OCI-LY1 (cell line): ENCODE data around the gene FIBP.

Experiments
- H2AFZ ChIP-seq: fragments of 200-600 bp; sonication (generic), shearing (Covaris generic); 2 replicates; pipeline ENCODE4 v1.6.0; 2014; ENCODE audit warnings: antibody characterized with exemption, mild to moderate bottlenecking, low read length
- H3F3A ChIP-seq: fragments of 200-600 bp; sonication (generic), shearing (Covaris generic); 2 replicates; pipeline ENCODE4 v1.6.0; 2014; ENCODE audit warnings: mild to moderate bottlenecking, antibody characterized with exemption, low read length, moderate library complexity; ENCODE audit not compliant: insufficient read depth
- H3K27ac ChIP-seq: fragments of 200-600 bp; sonication (generic); 2 replicates; pipeline ENCODE4 v1.5.1; 2014; ENCODE audit warnings: low read length, mixed run types, mild to moderate bottlenecking, low read depth; ENCODE audit not compliant: poor library complexity, severe bottlenecking
- H3K27me3 ChIP-seq: fragments of 200-600 bp; sonication (generic); 2 replicates; pipeline ENCODE4 v1.6.0; 2014; ENCODE audit warnings: antibody characterized with exemption, mild to moderate bottlenecking, low read length, moderate library complexity; ENCODE audit not compliant: insufficient read depth
- H3K36me3 ChIP-seq: fragments of 200-600 bp; sonication (generic); 2 replicates; pipeline ENCODE4 v1.6.1; 2014; ENCODE audit warnings: mild to moderate bottlenecking, antibody characterized with exemption, low read length, moderate library complexity, mixed read lengths; ENCODE audit not compliant: insufficient read depth
- H3K4me1 ChIP-seq: fragments of 200-600 bp; sonication (generic); 2 replicates; pipeline ENCODE4 v1.5.1; 2014; ENCODE audit warnings: mild to moderate bottlenecking, low read length, moderate library complexity; ENCODE audit not compliant: insufficient read depth, severe bottlenecking
- H3K4me2 ChIP-seq: fragments of 200-600 bp; sonication (generic), shearing (Covaris generic); 2 replicates; pipeline ENCODE4 v1.6.1; 2014; ENCODE audit warnings: low read length
- H3K4me3 ChIP-seq: fragments of 200-600 bp; sonication (generic); 2 replicates; pipeline ENCODE4 v1.5.1; 2014; ENCODE audit warnings: low read length, low read depth, mild to moderate bottlenecking, mixed read lengths; ENCODE audit not compliant: poor library complexity, severe bottlenecking
- H3K79me2 ChIP-seq: fragments of 200-600 bp; shearing (Covaris generic); 2 replicates; pipeline ENCODE4 v1.6.1; 2016; ENCODE audit warnings: mixed run types, low read length, mixed read lengths; ENCODE audit not compliant: insufficient read depth
- H3K9ac ChIP-seq: fragments of 200-600 bp; sonication (generic), shearing (Covaris generic); 2 replicates; pipeline ENCODE4 v1.6.1; 2014; ENCODE audit warnings: mild to moderate bottlenecking, low read length, mixed read lengths
- H3K9me2 ChIP-seq: fragments of 200-600 bp; sonication (generic), shearing (Covaris generic); 2 replicates; pipeline ENCODE4 v1.6.1; 2014; ENCODE audit warnings: low read depth, mild to moderate bottlenecking, low read length, mixed read lengths
- H3K9me3 ChIP-seq: fragments of 200-600 bp; shearing (Covaris generic); 2 replicates; pipeline ENCODE4 v1.6.1; 2014; ENCODE audit warnings: low read length, mixed read lengths
- H4K20me1 ChIP-seq: fragments of 200-600 bp; sonication (generic), shearing (Covaris generic); 2 replicates; pipeline ENCODE4 v1.6.0; 2016; ENCODE audit warnings: mild to moderate bottlenecking, low read length; ENCODE audit not compliant: insufficient read depth
- EZH2 ChIP-seq: fragments of 200-600 bp; sonication (generic), shearing (Covaris generic); IDR thresholded peaks from 2 replicates; pipeline ENCODE4 v1.8.0; 2017; ENCODE audit warnings: borderline replicate concordance, mixed run types, mild to moderate bottlenecking, antibody characterized with exemption, low read length, moderate library complexity, mixed read lengths
- TF ChIP-seq, protein P1 (sequence below): fragments of 200-600 bp; sonication (generic), shearing (Covaris generic); IDR thresholded peaks from 2 replicates; pipeline ENCODE4 v1.5.1; 2017; ENCODE audit warnings: mild to moderate bottlenecking, antibody characterized with exemption, low read length, moderate library complexity, mixed read lengths

The FIBP gene

GRCh38 chr11:65851083-65851579 lies 37.1 kb downstream of the FIBP start:
- Histone ChIP-seq H2AFZ (no peak overlapping the region), H3K9ac (no peak overlapping the region), H3K27ac (no peak overlapping the region), H3K36me3 (peaks cover 52% of the 10 kb centered on the region), H3K4me3 (no peak overlapping the region), H3K4me2 (no peak overlapping the region), H3K4me1 (peaks cover 1% of the 10 kb centered on the region), H3K27me3 (no peaks in the 10 kb centered on the region), H3K79me2 (peaks cover 3% of the 10 kb centered on the region), H3K9me3 (no peaks in the 10 kb centered on the region), H3K9me2 (no peaks in the 10 kb centered on the region), H4K20me1 (no peaks in the 10 kb centered on the region; the same call in 1 of the 2 replicates), H3F3A (no peaks in the 10 kb centered on the region)
- TF ChIP-seq, protein P1, sequence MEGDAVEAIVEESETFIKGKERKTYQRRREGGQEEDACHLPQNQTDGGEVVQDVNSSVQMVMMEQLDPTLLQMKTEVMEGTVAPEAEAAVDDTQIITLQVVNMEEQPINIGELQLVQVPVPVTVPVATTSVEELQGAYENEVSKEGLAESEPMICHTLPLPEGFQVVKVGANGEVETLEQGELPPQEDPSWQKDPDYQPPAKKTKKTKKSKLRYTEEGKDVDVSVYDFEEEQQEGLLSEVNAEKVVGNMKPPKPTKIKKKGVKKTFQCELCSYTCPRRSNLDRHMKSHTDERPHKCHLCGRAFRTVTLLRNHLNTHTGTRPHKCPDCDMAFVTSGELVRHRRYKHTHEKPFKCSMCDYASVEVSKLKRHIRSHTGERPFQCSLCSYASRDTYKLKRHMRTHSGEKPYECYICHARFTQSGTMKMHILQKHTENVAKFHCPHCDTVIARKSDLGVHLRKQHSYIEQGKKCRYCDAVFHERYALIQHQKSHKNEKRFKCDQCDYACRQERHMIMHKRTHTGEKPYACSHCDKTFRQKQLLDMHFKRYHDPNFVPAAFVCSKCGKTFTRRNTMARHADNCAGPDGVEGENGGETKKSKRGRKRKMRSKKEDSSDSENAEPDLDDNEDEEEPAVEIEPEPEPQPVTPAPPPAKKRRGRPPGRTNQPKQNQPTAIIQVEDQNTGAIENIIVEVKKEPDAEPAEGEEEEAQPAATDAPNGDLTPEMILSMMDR: peak; percentile 66
- no peak for TF ChIP-seq EZH2

- Histone ChIP-seq H3K79me2 (no peaks in the 10 kb centered on the region), H3F3A (no peaks in the 10 kb centered on the region), H3K4me1 (no peaks in the 10 kb centered on the region), H3K27ac (no peak overlapping the region), H3K9me2 (no peaks in the 10 kb centered on the region), H3K27me3 (no peaks in the 10 kb centered on the region), H3K4me3 (no peak overlapping the region), H4K20me1 (no peaks in the 10 kb centered on the region; the same call in 1 of the 2 replicates), H3K4me2 (no peak overlapping the region), H3K9ac (no peak overlapping the region), H3K9me3 (no peaks in the 10 kb centered on the region), H3K36me3 (peaks cover 46% of the 10 kb centered on the region), H2AFZ (no peak overlapping the region)
- TF ChIP-seq EZH2: no peak
- TF ChIP-seq, protein P1: no peak
Observed at GRCh38 chr11:65850217-65851082, 37.8 kb downstream of the FIBP start.

DNA sequence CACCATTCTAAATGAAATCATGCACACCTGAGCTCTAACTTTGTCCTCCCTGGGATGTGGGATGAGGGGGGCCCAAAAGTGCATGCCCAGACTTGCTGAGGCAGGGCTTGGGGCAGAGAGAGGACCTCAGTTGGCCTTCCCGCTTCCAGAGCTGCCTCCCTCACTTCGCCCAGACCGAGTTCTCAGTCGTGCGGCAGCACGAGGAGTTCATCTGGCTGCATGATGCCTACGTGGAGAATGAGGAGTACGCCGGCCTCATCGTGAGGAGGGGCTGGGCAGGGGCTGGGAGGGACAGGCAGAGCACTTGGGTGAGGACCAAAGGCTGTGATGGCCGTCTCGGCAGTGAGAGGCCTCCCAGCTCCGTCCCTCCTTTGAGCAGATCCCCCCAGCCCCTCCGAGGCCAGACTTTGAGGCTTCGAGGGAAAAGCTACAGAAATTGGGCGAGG lies 38.5 kb downstream of the FIBP start:
- no peak overlapping the region for H3K4me3 ChIP-seq
- no peak overlapping the region for H3K9ac ChIP-seq
- no peaks in the 10 kb centered on the region for H3K9me2 ChIP-seq
- H3K27ac ChIP-seq: no peak overlapping the region
- H3K4me2 ChIP-seq: no peak overlapping the region
- no peaks in the 10 kb centered on the region for H3K4me1 ChIP-seq
- no peak overlapping the region for H2AFZ ChIP-seq
- H3F3A ChIP-seq: no peaks in the 10 kb centered on the region
- no peaks in the 10 kb centered on the region for H3K79me2 ChIP-seq
- TF ChIP-seq EZH2: no peak
- TF ChIP-seq, protein P1: no peak
- H3K27me3 ChIP-seq: no peaks in the 10 kb centered on the region
- H3K36me3 ChIP-seq: peaks cover 39% of the 10 kb centered on the region
- H3K9me3 ChIP-seq: no peaks in the 10 kb centered on the region
- H4K20me1 ChIP-seq: no peaks in the 10 kb centered on the region; the same call in 1 of the 2 replicates
